RWPE1 (cell line): ENCODE measurements around the gene KIF18B.

ENCODE experiments used
- CTCF ChIA-PET: fragments of 350-600 bp; sonication (Branson Sonifier 250); formaldehyde crosslinking; extraction: SDS; loops from one replicate; lab custom pipeline; 2021; lab: Yijun Ruan, JAX
- POLR2A ChIA-PET: fragments of 400-600 bp; formaldehyde crosslinking; extraction: SDS; loops from one replicate; lab custom pipeline; 2020; ENCODE audit warnings: antibody characterized with exemption; ENCODE audit not compliant: low non-redundant PET; lab: Yijun Ruan, JAX
- DNase-seq: peaks from one replicate; pipeline ENCODE4 v3.0.0; 2012; ENCODE audit warnings: low spot score
- H3K27ac ChIP-seq: fragments of 450-650 bp; 2 replicates; pipeline ENCODE4 v1.5.1; 2017
- TF ChIP-seq, protein P1 (sequence below): fragments of 450-650 bp; conservative IDR thresholded peaks from 2 replicates; pipeline ENCODE4 v1.5.1; 2017; ENCODE audit warnings: low read depth, mild to moderate bottlenecking

KIF18B gene

DNA sequence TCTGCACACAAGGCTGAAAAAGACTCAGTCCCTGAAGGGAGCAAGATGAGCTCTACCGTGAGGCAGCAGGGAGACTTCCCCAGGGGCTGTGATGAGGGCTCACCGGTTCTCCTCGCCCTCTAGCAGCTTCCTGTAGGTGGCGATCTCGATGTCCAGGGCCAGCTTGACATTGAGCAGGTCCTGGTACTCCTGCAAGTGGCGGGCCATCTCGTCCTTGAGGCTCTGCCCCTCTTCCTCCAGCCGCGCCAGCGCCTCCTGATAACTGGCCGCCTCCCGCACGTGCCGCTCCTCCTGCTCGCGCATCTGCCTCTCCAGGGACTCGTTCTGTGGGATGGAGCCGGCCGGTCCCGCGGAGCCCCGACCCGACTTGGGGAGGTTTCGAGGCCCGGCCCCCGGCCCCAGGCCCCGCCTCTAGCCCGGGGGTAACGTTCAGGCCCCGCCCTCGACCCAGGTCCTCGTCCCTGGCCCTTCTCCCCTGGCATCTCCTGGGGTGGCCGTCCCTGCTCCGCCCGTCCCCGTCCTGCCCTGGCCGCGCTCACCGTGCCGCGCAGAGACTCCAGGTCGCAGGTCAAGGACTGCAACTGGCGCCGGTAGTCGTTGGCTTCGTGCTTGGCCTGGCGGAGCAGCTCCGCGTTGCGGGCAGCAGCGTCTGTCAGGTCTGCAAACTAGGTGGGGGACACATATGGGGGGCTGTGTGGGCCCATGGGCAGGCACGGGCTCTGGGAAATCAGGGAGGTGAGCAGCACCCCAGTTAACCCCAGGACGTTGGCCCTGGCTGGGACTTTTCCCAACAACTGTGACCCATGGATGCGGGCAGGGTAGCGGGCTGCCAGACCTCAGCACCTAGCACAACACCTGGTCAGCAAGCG lies 36.2 kb downstream of the KIF18B start:
- ChIA-PET POLR2A (no interaction called here), CTCF (interaction anchor here (0.7 kb wide), 1 partner anchor 19 kb away, joined by 3 read pairs; no protein-coding TSS in a partner anchor)
- TF ChIP-seq, protein P1, sequence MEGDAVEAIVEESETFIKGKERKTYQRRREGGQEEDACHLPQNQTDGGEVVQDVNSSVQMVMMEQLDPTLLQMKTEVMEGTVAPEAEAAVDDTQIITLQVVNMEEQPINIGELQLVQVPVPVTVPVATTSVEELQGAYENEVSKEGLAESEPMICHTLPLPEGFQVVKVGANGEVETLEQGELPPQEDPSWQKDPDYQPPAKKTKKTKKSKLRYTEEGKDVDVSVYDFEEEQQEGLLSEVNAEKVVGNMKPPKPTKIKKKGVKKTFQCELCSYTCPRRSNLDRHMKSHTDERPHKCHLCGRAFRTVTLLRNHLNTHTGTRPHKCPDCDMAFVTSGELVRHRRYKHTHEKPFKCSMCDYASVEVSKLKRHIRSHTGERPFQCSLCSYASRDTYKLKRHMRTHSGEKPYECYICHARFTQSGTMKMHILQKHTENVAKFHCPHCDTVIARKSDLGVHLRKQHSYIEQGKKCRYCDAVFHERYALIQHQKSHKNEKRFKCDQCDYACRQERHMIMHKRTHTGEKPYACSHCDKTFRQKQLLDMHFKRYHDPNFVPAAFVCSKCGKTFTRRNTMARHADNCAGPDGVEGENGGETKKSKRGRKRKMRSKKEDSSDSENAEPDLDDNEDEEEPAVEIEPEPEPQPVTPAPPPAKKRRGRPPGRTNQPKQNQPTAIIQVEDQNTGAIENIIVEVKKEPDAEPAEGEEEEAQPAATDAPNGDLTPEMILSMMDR: no peak
- DNase-seq: no peak
- H3K27ac ChIP-seq: peak overlapping the region; percentile 83

GRCh38 chr17:44910231-44911106 lies 37.1 kb downstream of the KIF18B start:
- H3K27ac ChIP-seq: peak overlapping the region; percentile 83
- CTCF ChIA-PET: interaction anchor here (0.7 to 0.9 kb wide), 5 partner anchors 10 to 188 kb away, joined by 3 to 6 read pairs (median 3); no protein-coding TSS in a partner anchor
- DNase-seq: no peak
- POLR2A ChIA-PET: interaction anchor here (0.6 to 0.7 kb wide), 2 partner anchors 8 to 12 kb away, joined by 3 to 4 read pairs; no protein-coding TSS in a partner anchor
- TF ChIP-seq, protein P1: no peak

DNA sequence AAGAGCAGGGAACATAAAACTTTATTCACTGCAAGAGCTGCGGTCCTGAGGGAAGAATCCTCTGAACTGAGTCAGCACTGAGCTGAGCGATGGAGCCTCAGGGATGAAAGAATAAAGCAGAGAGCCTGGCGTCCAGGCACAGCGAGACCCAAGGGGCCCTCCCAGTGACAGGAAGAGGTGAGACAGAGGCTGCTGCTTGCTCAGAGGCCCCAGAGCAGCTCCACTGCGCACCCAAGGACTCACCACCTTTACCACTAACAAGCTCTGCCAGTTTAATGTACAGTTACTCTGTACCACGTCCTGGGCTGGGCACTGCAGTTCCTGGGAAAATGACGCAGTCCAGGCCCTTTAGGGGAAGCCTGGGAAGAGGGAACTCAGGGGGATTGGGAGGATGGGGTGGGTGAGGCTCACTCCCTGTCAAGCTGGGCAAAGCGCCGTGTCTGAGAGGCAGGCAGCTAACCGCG lies 37.9 kb downstream of the KIF18B start:
- H3K27ac ChIP-seq: peak overlapping the region; percentile 83
- POLR2A ChIA-PET: interaction anchor here (0.6 to 0.7 kb wide), 3 partner anchors 7 to 29 kb away, joined by 3 to 6 read pairs (median 4); no protein-coding TSS in a partner anchor
- DNase-seq: peak; percentile 68
- TF ChIP-seq, protein P1: no peak
- CTCF ChIA-PET: interaction anchor here (0.5 to 0.9 kb wide), 4 partner anchors 10 to 189 kb away, joined by 3 to 6 read pairs (median 4); no protein-coding TSS in a partner anchor

DNA sequence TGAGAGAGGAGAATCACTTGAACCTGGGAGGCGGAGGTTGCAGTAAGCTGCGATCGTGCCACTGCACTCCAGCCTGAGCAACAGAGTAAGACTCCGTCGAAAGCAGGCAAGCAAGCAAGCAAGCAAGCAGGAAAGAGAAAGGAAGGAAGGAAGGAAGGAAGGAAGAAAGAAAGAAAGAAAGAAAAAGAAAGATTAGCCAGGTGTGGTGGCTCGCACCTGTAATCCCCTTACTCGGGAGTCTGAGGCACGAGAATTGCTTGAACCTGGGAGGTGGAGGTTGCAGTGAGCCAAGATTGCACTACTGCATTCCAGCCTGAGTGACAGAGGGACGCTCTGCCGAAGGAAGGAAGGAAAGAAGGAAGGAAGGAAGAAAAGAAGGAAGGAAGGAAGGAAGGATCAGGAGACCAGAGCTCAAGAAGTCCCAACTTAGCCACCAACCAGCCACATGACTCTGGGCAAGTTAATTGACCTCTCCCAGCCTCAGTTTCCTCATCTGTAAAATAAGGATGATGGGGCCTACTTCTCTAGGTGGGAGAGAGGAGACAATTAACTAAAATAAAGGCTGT lies 38.7 kb downstream of the KIF18B start:
- H3K27ac ChIP-seq: peak overlapping the region; percentile 80
- POLR2A ChIA-PET: no interaction called here
- DNase-seq: no peak
- CTCF ChIA-PET: no interaction called here
- TF ChIP-seq, protein P1: no peak

DNA sequence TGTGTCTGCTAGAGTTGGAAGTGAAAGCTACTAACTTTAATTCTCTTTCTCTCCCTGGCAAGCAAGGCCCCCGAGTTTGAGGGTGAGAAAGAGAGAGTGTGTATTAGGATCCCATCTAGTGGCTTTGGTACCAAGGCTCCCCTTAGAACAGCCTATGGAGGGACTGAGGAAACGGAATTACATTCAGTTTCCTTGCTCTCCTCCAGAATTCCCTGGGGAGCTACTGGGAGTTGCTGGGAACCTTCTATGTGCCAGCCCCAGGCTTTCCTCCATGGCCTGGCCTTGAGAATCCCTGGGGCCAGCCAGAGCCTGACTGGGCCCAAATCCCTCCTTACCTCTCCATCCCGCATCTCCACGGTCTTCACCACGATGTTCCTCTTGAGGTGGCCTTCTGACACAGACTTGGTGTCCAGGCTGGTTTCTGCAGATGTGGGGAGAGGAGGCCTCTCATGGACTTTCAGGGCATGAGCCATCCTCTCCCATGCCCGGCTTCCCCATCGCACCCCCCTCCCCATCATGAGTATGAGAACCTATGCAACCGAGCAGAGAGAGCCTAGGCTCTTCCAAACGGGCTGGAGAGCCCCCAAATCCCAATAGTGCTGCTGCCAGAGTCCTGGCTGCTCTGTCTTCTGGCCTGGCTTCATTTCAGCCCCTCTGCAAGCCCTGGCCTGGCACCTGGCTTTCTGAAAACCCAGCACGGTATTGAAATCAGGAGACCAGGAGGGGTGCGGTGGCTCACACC lies 39.7 kb downstream of the KIF18B start:
- TF ChIP-seq, protein P1: no peak
- H3K27ac ChIP-seq: peak overlapping the region; percentile 80
- ChIA-PET POLR2A (no interaction called here), CTCF (no interaction called here)
- no peak for DNase-seq
